HG02678 (cell line): Measurements from ENCODE around the gene RNF151.

Source experiments
- ATAC-seq: cut with Tn5 transposase; IDR thresholded peaks from one replicate; pipeline ENCODE4 v1.9.1; 2021; ENCODE audit warnings: mild to moderate bottlenecking, moderate library complexity; ENCODE audit not compliant: unreplicated experiment

The RNF151 gene

GRCh38 chr16:1976216-1976520, 9.5 kb downstream of the RNF151 start:
- ATAC-seq = no peak

- no peak for ATAC-seq
Observed at GRCh38 chr16:1976951-1977874, 10.6 kb downstream of the RNF151 start.

GRCh38 chr16:1977875-1978268, 11.2 kb downstream of the RNF151 start:
- no peak for ATAC-seq

GRCh38 chr16:1978476-1979120, 11.9 kb downstream of the RNF151 start:
- ATAC-seq = no peak

- ATAC-seq = no peak
Observed at GRCh38 chr16:1979271-1980029, 12.8 kb downstream of the RNF151 start.

- ATAC-seq = no peak
Observed at GRCh38 chr16:1980030-1980769, 13.5 kb downstream of the RNF151 start.

GRCh38 chr16:1980770-1981087, 14.1 kb downstream of the RNF151 start:
- ATAC-seq = no peak

- ATAC-seq = no peak
Observed at GRCh38 chr16:1981398-1981836, 14.8 kb downstream of the RNF151 start, which contains the start of gene NOXO1. Gene NOXO1 (minus strand): TSS chr16:1981469. CDS start chr16:1981179, 290 bp downstream.

- ATAC-seq = no peak
Observed at GRCh38 chr16:1982013-1982433, 15.4 kb downstream of the RNF151 start.

- no peak for ATAC-seq
Observed at GRCh38 chr16:1982991-1983543, 16.4 kb downstream of the RNF151 start.

GRCh38 chr16:1983544-1984346, 17.1 kb downstream of the RNF151 start, which contains the start of gene GFER:
Gene GFER (plus strand): TSS chr16:1984193. CDS start chr16:1984219, 26 bp downstream.
- ATAC-seq = peak; percentile 84

GRCh38 chr16:1984347-1985225, 17.9 kb downstream of the RNF151 start:
- peak; percentile 8 for ATAC-seq

GRCh38 chr16:1985466-1986150, 19.0 kb downstream of the RNF151 start:
- no peak for ATAC-seq

GRCh38 chr16:1987198-1987597, 20.5 kb downstream of the RNF151 start:
- ATAC-seq = no peak

- ATAC-seq = no peak
Observed at GRCh38 chr16:1989209-1990100, 22.8 kb downstream of the RNF151 start, which contains the start of gene SYNGR3. Gene SYNGR3 (plus strand): TSS chr16:1989970. CDS start chr16:1990103, 133 bp downstream.

GRCh38 chr16:1990101-1990350, 23.4 kb downstream of the RNF151 start:
- no peak for ATAC-seq
